ENCODE results near the gene SLITRK6. TPM values are rescaled to one million over a fixed set of nuclear protein-coding genes. Genes with fewer than 3 reads are reported as not detected.

Gene SLITRK6
- total RNA-seq (under 1 TPM; 0.14 to 0.34 (median 0.23) TPM), polyA plus RNA-seq (under 1 TPM; 0.15 to 0.49 TPM)

GRCh38 chr13:85799097-85799582 is at the start of gene SLITRK6:
Gene SLITRK6, minus strand, starts transcription at chr13:85799419. Its CDS starts 2,911 bp downstream, at chr13:85796508.
- Histone ChIP-seq H3K4me3 (no peak within 1 kb of the TSS), H3K4me1 (no peaks in the 10 kb centered on the region), H3K27ac (no peak within 1 kb of the TSS), H3K9me3 (no peaks in the 10 kb centered on the region), H3K27me3 (peaks cover 0 to 8% (median 0%) of the 10 kb centered on the region in 4 donors), H3K36me3 (no peaks in the 10 kb centered on the region)
- peak in 3 of 4 donors; percentile 64 to 78 (median 77) for ATAC-seq
- no peak for FAIRE-seq
- TF ChIP-seq CTCF (IDR thresholded peaks at IDR 0.05) = no peak
- intact Hi-C loops (cut with DNase I) = no loop called here
- no peak for DNase-seq
- WGBS, 2 donors = 3 to 5% methylated on average over 3 of the region's 3 CpGs

GRCh38 chr13:85847012-85847411 is 47.8 kb upstream of the SLITRK6 start:
- H3K36me3 ChIP-seq = no peaks in the 10 kb centered on the region
- ATAC-seq (no peak), DNase-seq (no peak), FAIRE-seq (no peak)
- intact Hi-C loops (cut with DNase I) = no loop called here
- H3K27me3 ChIP-seq = no peaks in the 10 kb centered on the region
- H3K4me3 ChIP-seq = no peak overlapping the region
- H3K27ac ChIP-seq = no peak overlapping the region
- no peak for TF ChIP-seq CTCF (IDR thresholded peaks at IDR 0.05)
- no peaks in the 10 kb centered on the region for H3K4me1 ChIP-seq
- 58 to 71% methylated on average over 6 of the region's 6 CpGs for whole genome bisulfite sequencing, 2 donors
- H3K9me3 ChIP-seq = no peaks in the 10 kb centered on the region

GRCh38 chr13:85841427-85841826 is 42.2 kb upstream of the SLITRK6 start:
- Histone ChIP-seq H3K9me3 (no peaks in the 10 kb centered on the region), H3K4me3 (no peak overlapping the region), H3K27ac (no peak overlapping the region), H3K4me1 (no peaks in the 10 kb centered on the region), H3K27me3 (peaks cover 0 to 5% (median 0%) of the 10 kb centered on the region in 4 donors), H3K36me3 (no peaks in the 10 kb centered on the region)
- FAIRE-seq (no peak), ATAC-seq (no peak), DNase-seq (no peak)
- intact Hi-C loops (cut with DNase I) = no loop called here
- TF ChIP-seq CTCF (IDR thresholded peaks at IDR 0.05) = no peak
- 33 to 44% methylated on average over 2 of the region's 2 CpGs for WGBS, 2 donors

GRCh38 chr13:85833921-85834320 is 34.7 kb upstream of the SLITRK6 start:
- intact Hi-C loops (cut with DNase I) = no loop called here
- Histone ChIP-seq H3K36me3 (no peaks in the 10 kb centered on the region), H3K4me3 (no peak overlapping the region), H3K4me1 (no peaks in the 10 kb centered on the region), H3K27ac (no peak overlapping the region), H3K27me3 (peaks cover 0 to 4% (median 0%) of the 10 kb centered on the region in 4 donors), H3K9me3 (no peaks in the 10 kb centered on the region)
- 90 to 94% methylated on average over 2 of the region's 2 CpGs for WGBS, 2 donors
- FAIRE-seq (no peak), DNase-seq (no peak), ATAC-seq (no peak)
- TF ChIP-seq CTCF (IDR thresholded peaks at IDR 0.05) = no peak

GRCh38 chr13:85828094-85828684 is 29.0 kb upstream of the SLITRK6 start:
- Histone ChIP-seq H3K4me3 (no peak overlapping the region), H3K27ac (no peak overlapping the region), H3K9me3 (no peaks in the 10 kb centered on the region), H3K27me3 (peaks cover 0 to 6% (median 0%) of the 10 kb centered on the region in 4 donors), H3K4me1 (no peaks in the 10 kb centered on the region), H3K36me3 (no peaks in the 10 kb centered on the region)
- peak; percentile 95 for FAIRE-seq
- peak in 2 of 4 donors; percentile 36 to 47 for ATAC-seq
- 25 to 34% methylated on average over 2 of the region's 2 CpGs for WGBS, 2 donors
- intact Hi-C loops (cut with DNase I) = loop anchor here in 2 of 3 donors (10.0 kb wide), 2 partner anchors 913 to 933 kb away; no protein-coding TSS in a partner anchor
- peak; percentile 26 to 58 (median 40) for TF ChIP-seq CTCF (IDR thresholded peaks at IDR 0.05)
- no peak for DNase-seq
